Measurements from ENCODE around the gene KCNIP3.
A peak's percentile ranks its signal among the peaks of the same experiment; 100 is the strongest.

KCNIP3 gene

GRCh38 chr2:95330794-95331338, 33.7 kb downstream of the KCNIP3 start:
- DNase-seq: no peak

DNA sequence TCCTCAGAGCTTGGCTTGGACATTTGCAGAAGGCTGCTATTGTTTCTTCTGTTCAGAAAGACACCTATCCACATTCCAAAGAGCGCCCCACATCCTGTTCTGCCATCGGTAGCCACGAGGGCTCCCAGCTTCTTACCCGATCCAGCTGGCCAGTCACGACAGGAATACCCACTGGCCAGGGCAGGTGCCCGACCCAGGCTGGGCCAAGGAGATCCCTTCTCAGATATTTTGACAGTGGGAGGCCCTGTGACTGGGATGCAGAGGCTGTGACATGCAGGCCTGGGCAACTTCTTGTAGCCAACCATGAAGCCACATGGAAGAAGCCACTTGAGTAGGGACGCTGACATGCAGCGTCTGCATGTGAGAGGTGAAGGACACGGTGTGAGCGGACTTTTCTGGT, 34.5 kb downstream of the KCNIP3 start:
- DNase-seq: no peak

DNA sequence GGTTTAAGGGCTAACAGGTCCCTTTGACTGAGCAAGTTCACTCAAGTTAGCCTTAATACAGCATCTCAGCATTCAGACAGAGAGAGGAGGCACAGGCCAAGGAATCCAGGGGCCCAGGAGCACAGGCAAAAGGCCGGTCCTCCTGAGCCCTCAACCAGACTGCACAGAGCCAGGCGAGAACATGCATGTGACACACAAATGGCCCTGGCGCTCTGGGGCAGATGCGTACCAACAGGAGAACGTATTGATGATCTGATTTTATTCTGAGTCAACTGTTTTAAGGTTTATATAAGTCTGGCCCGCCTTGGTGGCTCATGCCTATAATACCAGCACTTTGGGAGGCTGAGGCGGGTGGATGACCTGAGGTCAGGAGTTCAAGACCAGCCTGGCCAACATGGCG, 34.9 kb downstream of the KCNIP3 start:
- no peak for DNase-seq

GRCh38 chr2:95333056-95333455, 35.9 kb downstream of the KCNIP3 start:
- DNase-seq: no peak

GRCh38 chr2:95333888-95334338, 36.8 kb downstream of the KCNIP3 start:
- no peak for DNase-seq

GRCh38 chr2:95334916-95335641, 37.9 kb downstream of the KCNIP3 start:
- DNase-seq: no peak

- no peak for DNase-seq
These were observed 39.3 kb downstream of the KCNIP3 start for GRCh38 chr2:95336406-95336805.

DNA sequence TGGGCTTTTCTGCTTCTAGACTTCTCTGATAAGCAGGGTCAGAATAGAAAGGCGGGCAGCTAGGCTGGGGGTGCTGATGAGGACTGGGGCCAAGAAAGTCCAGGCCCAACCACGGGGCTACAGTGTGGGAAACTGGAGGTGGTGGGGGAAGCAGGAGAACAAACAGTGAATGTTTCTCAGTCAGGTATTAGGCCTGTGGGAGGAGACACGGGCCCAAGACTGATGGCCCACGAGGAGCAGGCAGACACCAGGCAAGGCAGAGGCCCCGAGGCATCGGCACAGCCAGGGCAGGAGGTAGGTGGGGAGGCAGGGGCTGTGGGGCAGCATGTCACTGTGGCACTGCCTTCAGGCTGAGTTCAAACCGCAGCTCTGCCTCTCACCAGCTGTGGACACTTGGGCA, 40.7 kb downstream of the KCNIP3 start:
- no peak for DNase-seq

DNA sequence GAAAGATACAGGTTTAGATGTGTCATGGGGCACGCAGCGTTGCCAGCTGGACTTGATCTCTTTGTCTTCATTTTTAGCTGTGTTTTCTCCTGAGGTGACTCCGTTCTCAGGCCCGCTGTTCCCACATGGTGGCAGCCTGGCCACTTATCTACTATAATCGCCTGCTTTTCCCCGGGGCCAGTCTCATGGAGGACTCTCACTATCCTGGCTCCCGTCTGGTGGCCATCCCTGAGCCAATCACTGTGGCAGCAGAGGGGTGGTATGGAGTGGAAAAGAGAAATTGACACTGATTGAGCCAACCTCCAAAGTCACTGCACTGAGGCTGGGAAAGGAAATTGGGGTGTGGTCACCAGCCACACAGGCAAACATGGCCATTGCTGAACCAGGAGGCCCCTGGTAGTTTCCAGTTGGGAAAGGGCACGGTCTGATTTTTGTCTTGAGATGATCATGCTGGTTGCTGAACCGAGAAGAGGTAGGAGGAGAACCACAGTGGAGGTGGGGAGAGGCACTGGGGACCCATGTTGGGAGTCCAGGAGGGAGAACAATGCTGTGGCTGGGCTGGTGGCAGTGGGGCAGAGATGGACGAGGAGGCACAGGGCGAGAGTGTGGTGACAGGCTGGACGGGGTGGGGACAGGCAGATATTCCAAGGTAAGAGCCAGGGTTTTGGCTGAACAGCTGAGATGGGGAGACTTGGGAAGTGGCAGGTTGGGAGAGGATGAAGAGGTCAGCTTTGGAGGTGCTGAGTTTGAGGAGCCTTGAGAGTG, 45.6 kb downstream of the KCNIP3 start:
- DNase-seq: no peak

DNA sequence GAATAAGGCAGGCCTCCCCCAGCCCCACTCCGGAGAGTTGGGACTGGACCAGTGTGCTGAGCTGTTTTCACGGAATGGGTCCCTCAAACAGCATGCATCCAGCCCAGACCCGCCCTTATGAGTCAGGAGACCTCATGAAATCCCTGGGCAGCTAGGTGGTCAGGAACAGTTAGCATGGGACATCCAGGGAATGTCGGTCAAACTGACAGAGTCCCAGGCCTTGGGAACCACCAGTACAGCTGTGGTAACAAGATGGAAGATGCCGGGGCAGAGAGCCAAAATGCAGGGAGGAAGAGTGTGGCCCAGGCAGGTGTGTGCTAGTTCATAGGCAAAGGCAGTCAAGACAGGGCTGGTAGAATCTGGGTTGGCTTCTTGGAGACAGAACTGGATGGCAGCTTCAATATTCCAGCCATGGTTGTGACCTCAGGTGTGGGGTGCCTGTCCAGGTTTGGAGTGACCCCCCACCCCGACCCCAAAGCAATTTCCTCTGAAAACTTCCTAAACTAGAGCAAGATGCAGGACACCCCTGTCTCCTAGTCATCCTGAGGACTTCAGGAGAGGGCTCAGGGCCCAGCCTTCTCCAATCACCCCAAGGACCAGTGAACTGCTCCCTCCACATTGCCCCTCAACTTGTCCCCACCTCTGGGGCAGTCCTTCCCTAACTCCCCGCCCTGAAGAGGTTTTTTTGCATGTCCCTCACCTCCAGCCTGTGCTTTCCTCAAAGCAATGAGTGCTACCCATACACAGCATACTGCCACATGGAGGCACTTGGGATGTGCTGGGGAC, 46.5 kb downstream of the KCNIP3 start:
- no peak for DNase-seq

DNA sequence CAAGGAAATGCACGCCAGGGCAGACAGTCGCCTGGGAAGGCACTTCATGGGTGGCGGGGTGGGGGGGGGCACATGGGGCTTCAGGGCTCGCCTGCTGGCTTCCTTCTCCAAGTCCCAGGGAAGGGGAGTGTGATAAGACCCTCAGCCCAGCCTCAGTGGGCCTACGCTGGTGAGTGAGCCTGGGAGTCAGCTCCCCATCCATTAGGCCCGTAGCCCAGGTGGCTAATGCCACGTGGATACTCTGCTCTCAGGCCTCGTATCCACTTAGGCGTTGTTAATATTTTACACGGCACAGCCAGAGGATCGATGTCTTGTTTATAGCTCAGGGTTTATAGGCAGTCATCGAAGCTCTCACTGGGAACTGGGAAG, 47.1 kb downstream of the KCNIP3 start:
- DNase-seq: no peak

DNA sequence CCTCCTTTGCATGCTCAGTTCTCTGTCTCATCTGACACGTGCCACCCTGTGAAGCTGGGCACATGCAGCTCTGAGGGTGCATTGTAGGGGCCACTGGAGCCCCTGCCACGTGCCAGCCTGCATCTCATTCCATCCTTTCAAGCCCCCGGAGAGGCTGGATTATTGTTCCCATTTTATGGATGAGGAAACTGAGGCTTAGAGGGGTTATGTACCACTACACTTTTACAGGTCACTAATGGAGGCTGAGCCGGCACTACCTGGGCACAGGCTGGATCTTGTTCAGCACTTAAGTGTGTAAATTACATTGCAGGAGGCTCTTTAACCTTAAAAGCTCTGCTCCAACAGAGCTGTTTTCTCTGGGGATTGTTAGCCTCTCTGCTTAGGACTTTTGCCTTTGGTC, 47.5 kb downstream of the KCNIP3 start:
- DNase-seq: no peak

DNA sequence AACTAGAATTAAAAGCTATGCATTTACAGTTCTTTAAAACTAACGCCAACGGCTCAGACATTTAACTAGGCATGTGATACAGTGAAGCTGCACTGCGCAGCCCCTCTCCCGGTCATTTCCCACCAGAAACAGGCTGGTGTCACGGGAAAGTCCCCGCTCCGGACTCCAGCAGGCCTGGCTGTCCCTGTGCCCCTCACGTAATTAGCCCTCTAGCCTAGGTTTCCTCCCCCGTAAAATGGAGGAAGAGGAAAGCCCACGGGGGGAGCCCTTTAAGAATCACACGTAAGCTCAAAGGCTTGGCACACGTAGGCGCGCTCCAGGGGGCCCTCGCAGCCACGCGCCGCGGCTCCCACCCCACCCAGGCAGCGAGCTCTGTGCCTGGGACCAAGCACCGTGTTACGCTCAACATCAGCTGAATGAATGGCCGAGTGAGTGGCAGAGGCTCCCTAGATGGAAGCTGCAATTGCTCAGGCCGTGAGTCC, 48.0 kb downstream of the KCNIP3 start:
- DNase-seq: no peak

DNA sequence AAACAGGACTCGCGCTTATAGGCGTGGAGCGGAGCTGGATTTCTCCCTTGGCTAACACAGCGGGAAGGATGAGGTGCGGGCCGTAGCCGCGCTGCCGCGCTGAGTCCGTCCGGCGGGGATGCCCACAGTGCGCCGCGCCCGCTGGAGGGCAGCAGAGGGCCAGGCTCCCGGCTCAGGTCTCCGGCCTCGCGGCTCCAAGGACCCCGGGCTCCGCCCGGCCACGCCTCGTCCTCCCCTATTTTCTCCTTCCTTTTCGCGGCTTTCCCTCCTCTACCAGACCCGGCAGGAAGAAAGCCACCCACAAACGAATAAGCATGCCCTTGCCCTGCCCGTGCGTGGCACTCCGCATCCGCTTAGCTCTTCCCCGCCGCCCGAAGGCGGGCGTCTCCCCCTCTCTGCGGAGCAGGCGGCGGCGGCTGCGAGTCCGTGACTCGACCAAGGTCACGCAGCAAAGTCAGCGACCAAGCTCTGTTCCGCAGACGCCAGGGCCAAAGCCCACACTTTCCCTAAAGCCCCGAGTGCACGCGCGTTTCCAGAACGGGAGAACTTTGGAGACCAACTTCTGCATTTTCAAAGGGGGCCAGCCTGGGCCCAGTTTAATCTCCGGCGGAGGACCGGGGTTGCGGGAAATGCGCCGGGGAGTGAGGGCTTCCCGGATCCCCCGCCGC, 48.5 kb downstream of the KCNIP3 start:
- DNase-seq: peak in 1 of 2 experiments; percentile 3

DNA sequence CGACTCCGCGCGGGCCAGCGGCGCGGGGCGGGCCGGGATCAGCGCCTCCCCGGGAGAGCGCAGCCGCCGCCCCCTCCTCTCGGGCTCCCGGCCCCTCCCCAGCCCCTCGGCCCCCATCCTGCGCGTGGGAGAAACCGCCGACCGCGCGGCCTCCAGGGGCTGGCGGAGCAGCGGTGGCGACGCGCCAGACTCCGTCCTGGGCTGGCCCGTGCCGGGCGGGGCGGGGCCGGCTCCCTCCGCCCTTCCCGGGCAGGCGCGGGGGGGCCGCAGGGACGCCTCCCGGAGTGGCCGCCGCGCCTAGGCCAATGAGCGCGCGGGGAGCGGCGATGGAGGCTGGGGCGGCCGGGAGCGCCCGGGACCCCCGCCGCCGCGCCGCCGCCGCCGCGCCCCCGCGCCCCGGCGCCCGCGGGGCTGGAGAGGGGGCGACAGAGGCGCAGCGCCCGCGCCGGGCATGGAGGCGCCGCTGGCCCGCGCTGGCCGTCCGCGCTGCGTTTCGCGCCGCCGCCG, 49.1 kb downstream of the KCNIP3 start:
- DNase-seq: no peak

DNA sequence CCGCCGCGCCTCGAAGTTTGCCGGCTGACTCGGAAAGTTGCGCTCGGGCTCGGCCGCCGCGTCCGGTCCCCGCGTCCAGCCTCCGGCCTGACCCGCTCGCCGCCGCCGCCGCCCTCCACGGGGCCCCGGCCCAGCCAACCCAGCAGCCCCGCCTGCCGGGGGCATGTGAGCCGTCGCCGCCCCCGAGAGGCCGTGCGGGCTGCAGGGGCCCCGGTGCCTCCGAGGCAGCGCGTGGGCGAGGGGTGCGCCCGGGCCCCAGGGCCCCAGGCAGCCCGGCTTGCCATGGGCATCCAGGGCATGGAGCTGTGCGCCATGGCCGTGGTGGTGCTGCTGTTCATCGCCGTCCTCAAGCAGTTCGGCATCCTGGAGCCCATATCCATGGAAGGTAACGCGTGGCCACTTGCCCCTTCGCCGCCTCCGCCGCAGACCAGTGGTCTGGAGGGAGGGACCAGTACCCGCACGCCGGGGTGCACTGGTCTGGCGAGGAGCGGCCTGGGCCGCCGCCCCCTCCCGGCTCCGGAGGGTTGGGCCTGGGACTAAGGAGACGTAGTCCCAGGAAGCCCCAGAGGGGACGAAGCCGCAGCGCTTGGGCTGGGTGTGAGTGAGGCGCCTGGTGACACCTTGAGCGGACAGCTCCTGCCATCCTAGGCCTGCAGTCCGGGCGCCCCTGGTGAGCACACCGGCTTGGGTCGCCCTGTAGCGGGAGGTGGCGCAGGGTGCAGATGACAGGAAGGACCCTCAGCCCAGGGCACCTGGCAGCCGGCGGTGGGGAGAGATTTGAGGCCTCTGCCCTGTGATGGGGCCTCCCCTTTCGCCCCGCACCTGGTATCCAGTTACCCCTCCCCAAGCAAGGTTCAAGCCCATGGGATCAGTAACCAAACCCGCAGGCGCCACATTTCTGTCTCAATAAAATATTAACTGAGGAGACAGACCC, 49.9 kb downstream of the KCNIP3 start:
- DNase-seq: no peak

DNA sequence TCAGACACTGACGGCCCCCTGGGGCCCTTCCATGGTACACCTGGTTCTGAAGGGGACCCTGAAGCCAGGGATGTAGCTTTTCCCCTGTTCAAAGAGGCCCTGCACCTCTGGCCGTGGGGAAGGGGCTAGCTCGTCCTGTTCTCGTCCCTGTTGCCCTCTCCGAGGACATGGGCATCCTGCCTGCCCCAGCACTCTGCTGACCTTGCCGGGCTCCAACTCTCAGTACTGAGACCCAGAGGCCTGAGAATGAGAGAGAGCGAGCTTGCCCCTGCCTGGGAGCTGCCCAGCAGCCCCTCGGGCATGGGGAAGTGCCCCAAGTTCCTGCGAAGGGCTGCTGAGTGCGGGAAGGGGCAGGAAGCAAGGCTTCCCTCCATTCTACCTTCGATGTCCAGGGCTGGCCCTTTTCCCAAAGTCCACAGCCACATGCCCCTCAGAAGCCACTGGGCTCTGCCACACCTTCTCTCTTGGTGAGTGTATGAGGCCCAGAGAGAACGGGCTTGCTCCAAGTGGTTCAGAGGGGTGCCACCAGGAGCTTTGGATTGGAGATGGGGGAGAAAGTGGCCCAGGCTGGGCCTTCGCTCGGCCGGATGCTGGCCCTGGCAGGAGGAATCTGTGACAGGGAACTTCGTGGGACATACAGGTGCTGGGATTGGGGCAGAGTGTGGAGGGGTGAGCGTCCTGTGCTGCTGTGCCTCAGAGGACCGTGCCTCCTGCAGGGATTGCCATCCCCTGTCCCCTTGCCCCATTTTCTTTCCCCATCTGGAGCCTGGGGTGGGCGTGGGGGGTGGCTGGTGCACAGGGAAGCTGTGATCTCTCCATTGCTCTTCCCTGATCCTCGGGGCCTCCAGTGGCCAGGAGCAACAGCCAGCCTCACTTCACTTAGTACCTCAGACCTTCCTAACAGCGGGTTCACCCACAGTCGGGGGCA, 50.8 kb downstream of the KCNIP3 start:
- DNase-seq: no peak

GRCh38 chr2:95348609-95349567, 51.7 kb downstream of the KCNIP3 start:
- DNase-seq: no peak
